ENCODE results near the gene FOXE3.

Gene FOXE3

GRCh38 chr1:47406966-47407365 is 9.1 kb upstream of the FOXE3 start:
- DNase-seq, result no peak

GRCh38 chr1:47407481-47407880 is 8.6 kb upstream of the FOXE3 start:
- no peak for DNase-seq

GRCh38 chr1:47409311-47410067 is 6.6 kb upstream of the FOXE3 start:
- DNase-seq, result no peak

GRCh38 chr1:47410068-47410455 is 6.0 kb upstream of the FOXE3 start:
- no peak for DNase-seq

- DNase-seq, result no peak
These were observed 4.6 kb upstream of the FOXE3 start for GRCh38 chr1:47411436-47411835.

GRCh38 chr1:47412437-47412836 is 3.6 kb upstream of the FOXE3 start:
- DNase-seq, result no peak

- DNase-seq, result peak; percentile 62
These were observed 459 bp downstream of the FOXE3 start for GRCh38 chr1:47416319-47417169.

GRCh38 chr1:47417170-47418044 is 1.3 kb downstream of the FOXE3 start:
- no peak for DNase-seq

- DNase-seq, result no peak
These were observed 2.0 kb downstream of the FOXE3 start for GRCh38 chr1:47418122-47418521.

- DNase-seq, result no peak
These were observed 2.7 kb downstream of the FOXE3 start for GRCh38 chr1:47418681-47419325.

GRCh38 chr1:47420547-47420946 is 4.5 kb downstream of the FOXE3 start:
- no peak for DNase-seq

- no peak for DNase-seq
These were observed 7.8 kb downstream of the FOXE3 start for GRCh38 chr1:47423872-47424271.

GRCh38 chr1:47424336-47424982 is 8.4 kb downstream of the FOXE3 start:
- DNase-seq, result no peak

GRCh38 chr1:47431534-47431933 is 15.4 kb downstream of the FOXE3 start:
- DNase-seq, result no peak

GRCh38 chr1:47432071-47433036 is 16.3 kb downstream of the FOXE3 start:
- peak; percentile 83 for DNase-seq

GRCh38 chr1:47433037-47433421 is 16.9 kb downstream of the FOXE3 start:
- DNase-seq, result no peak

GRCh38 chr1:47433477-47434050 is 17.5 kb downstream of the FOXE3 start:
- no peak for DNase-seq

GRCh38 chr1:47434051-47434842 is 18.2 kb downstream of the FOXE3 start:
- no peak for DNase-seq

GRCh38 chr1:47435506-47436303 is 19.6 kb downstream of the FOXE3 start:
- DNase-seq, result no peak

All from activated CD8-positive, alpha-beta memory T cell treated with anti-CD3 and anti-CD28 coated beads for 24 hours (primary cell).